HepG2 (cell line): ENCODE results near the gene CEBPA. TPM values are rescaled to one million over a fixed set of nuclear protein-coding genes. Genes with fewer than 3 reads are reported as not detected.

ENCODE experiments used
- CHD4 ChIP-seq: fragments of 200-600 bp; sonication (generic); IDR thresholded peaks from 2 replicates; pipeline ENCODE4 v1.7.0; 2017; ENCODE audit warnings: mild to moderate bottlenecking, low read length, borderline replicate concordance
- CSRNP2 ChIP-seq: sonication (generic); formaldehyde crosslinking; conservative IDR thresholded peaks from 2 replicates; pipeline ENCODE4 v1.8.0; 2022; ENCODE audit warnings: low read depth, missing genetic modification reagents
- ETV5 ChIP-seq: IDR thresholded peaks from 2 replicates; pipeline ENCODE4 v1.6.1; 2018; ENCODE audit warnings: missing biosample characterization, missing genetic modification reagents, inconsistent platforms, borderline replicate concordance
- FOXA3 ChIP-seq: IDR thresholded peaks from 2 replicates; pipeline ENCODE4 v1.6.1; 2016; ENCODE audit warnings: missing genetic modification reagents, missing compliant biosample characterization
- HOXA3 ChIP-seq: sonication (generic); formaldehyde crosslinking; IDR thresholded peaks from 2 replicates; pipeline ENCODE4 v1.5.0; 2020; ENCODE audit warnings: missing genetic modification reagents
- IRF2 ChIP-seq: IDR thresholded peaks from 2 replicates; pipeline ENCODE4 v1.6.1; 2018; ENCODE audit warnings: missing genetic modification reagents, missing compliant biosample characterization
- KDM3A ChIP-seq: IDR thresholded peaks from 2 replicates; pipeline ENCODE4 v1.6.1; 2018; ENCODE audit warnings: low read depth, missing compliant biosample characterization
- MAX ChIP-seq: IDR thresholded peaks from 2 replicates; pipeline ENCODE4 v1.6.1; 2012; ENCODE audit warnings: inconsistent platforms
- RBFOX2 ChIP-seq: fragments of 200-400 bp; formaldehyde crosslinking; IDR thresholded peaks from 2 replicates; pipeline ENCODE4 v1.6.1; 2017; ENCODE audit warnings: low read depth, mild to moderate bottlenecking, low read length
- RNF2 ChIP-seq: fragments of 450-650 bp; conservative IDR thresholded peaks from 2 replicates; pipeline ENCODE4 v1.6.1; 2016; ENCODE audit warnings: low read depth
- SALL1 ChIP-seq: sonication (generic); formaldehyde crosslinking; IDR thresholded peaks from 2 replicates; pipeline ENCODE4 v1.8.0; 2022; ENCODE audit warnings: mild to moderate bottlenecking, missing genetic modification reagents
- TAF1 ChIP-seq: sonication (generic); formaldehyde crosslinking; IDR thresholded peaks from 2 replicates; pipeline ENCODE4 v1.4.0; 2020; ENCODE audit warnings: missing genetic modification reagents
- TBX2 ChIP-seq: sonication (generic); formaldehyde crosslinking; IDR thresholded peaks from 2 replicates; pipeline ENCODE4 v1.5.0; 2020; ENCODE audit warnings: missing genetic modification reagents, mild to moderate bottlenecking, borderline replicate concordance
- ZFP91 ChIP-seq: sonication (generic); formaldehyde crosslinking; IDR thresholded peaks from 2 replicates; pipeline ENCODE4 v1.9.0; 2022; ENCODE audit warnings: missing genetic modification reagents, mild to moderate bottlenecking, borderline replicate concordance
- ZMYM3 ChIP-seq: sonication (generic); formaldehyde crosslinking; IDR thresholded peaks from 2 replicates; pipeline ENCODE4 v1.5.1; 2020; ENCODE audit warnings: mild to moderate bottlenecking, missing genetic modification reagents
- ZNF33A ChIP-seq: sonication (generic); formaldehyde crosslinking; IDR thresholded peaks from 2 replicates; pipeline ENCODE4 v1.5.1; 2020; ENCODE audit warnings: missing genetic modification reagents, mild to moderate bottlenecking, moderate library complexity, borderline replicate concordance
- ZNF451 ChIP-seq: sonication (generic); formaldehyde crosslinking; IDR thresholded peaks from 2 replicates; pipeline ENCODE4 v1.5.0; 2020; ENCODE audit warnings: mild to moderate bottlenecking, missing genetic modification reagents
- ZNF543 ChIP-seq: sonication (generic); formaldehyde crosslinking; IDR thresholded peaks from 2 replicates; pipeline ENCODE4 v1.4.0; 2020; ENCODE audit warnings: mild to moderate bottlenecking, missing genetic modification reagents
- ZNF580 ChIP-seq: IDR thresholded peaks from 2 replicates; pipeline ENCODE4 v1.6.1; 2016; ENCODE audit warnings: low read depth, borderline replicate concordance
- ZNF678 ChIP-seq: sonication (generic); formaldehyde crosslinking; IDR thresholded peaks from 2 replicates; pipeline ENCODE4 v1.4.0; 2020; ENCODE audit warnings: mild to moderate bottlenecking, missing genetic modification reagents
- ZNF710 ChIP-seq: sonication (generic); formaldehyde crosslinking; IDR thresholded peaks from 2 replicates; pipeline ENCODE4 v1.5.0; 2020; ENCODE audit warnings: mild to moderate bottlenecking, missing genetic modification reagents, borderline replicate concordance
- ZNF83 ChIP-seq: sonication (generic); formaldehyde crosslinking; IDR thresholded peaks from 2 replicates; pipeline ENCODE4 v1.4.0; 2020; ENCODE audit warnings: missing genetic modification reagents, mild to moderate bottlenecking, borderline replicate concordance
- polyA plus RNA-seq, 8 experiments: library from polyadenylated mRNA; depleted of rRNA in 3 of 8; stranded (reverse) in 7 of 8; unstranded in 1 of 8; fragments of >200 nt; fragmentation: Illumina TruSeq in 4 of 8; extraction: Trizol in 4 of 8; gene quantifications; 2 replicates each; pipeline versions ENCODE4 v1.2.1 to v1.2.3, GENCODE V29; 2011 to 2016; ENCODE audit warnings: low read depth in 4 of 8, missing spikeins in 1 of 8, mixed read lengths in 1 of 8; ENCODE audit not compliant: insufficient read depth in 1 of 8
- total RNA-seq, 5 experiments: library from RNA; depleted of rRNA; stranded (reverse); fragments of >200 nt; fragmentation: Illumina TruSeq; extraction: Trizol; gene quantifications; 2 replicates each; pipeline ENCODE4 v1.2.3, GENCODE V29; 2016; ENCODE audit warnings: low read depth in 1 of 5

The CEBPA gene
- total and polyA plus RNA-seq, 2 of the 13 experiments (the other 11 are each of a cell fraction or from before 2014, with no cell fraction given), result 24.8 to 103 TPM

GRCh38 chr19:33279430-33280350 is 22.6 kb downstream of the CEBPA start (continued):
- peak; percentile 41; the same call in 1 of the 2 replicates for TF ChIP-seq ZNF710 (CRISPR knock-in tag)
- peak; percentile 73; the same call in 1 of the 2 replicates for TF ChIP-seq SALL1 (CRISPR knock-in tag)
- TF ChIP-seq HOXA3 (CRISPR knock-in tag), result peak; percentile 79
- TF ChIP-seq TBX2, result peak; percentile 33; the same call in 1 of the 2 replicates
- TF ChIP-seq TAF1 (CRISPR knock-in tag), result peak; percentile 53
- 0 out of 2 replicates have a peak, but pooled peaks have one; percentile 38 for TF ChIP-seq ZNF543
- peak; percentile 69 for TF ChIP-seq MAX
- TF ChIP-seq CSRNP2 (CRISPR knock-in tag), result no peak
- TF ChIP-seq ZNF580, result no peak
- no peak for TF ChIP-seq ZNF33A
- TF ChIP-seq ZNF451, result 0 out of 2 replicates have a peak, but pooled peaks have one; percentile 55
- peak; percentile 57; the same call in 1 of the 2 replicates for TF ChIP-seq RBFOX2
- no peak; the same call in 1 of the 2 replicates for TF ChIP-seq ZMYM3
- TF ChIP-seq ZNF83 (CRISPR knock-in tag), result peak; percentile 36; the same call in 1 of the 2 replicates
- 0 out of 2 replicates have a peak, but pooled peaks have one; percentile 36 for TF ChIP-seq IRF2 (CRISPR knock-in tag)
- TF ChIP-seq RNF2, result no peak
- no peak for TF ChIP-seq CHD4
- no peak for TF ChIP-seq ZNF678 (CRISPR knock-in tag)
- TF ChIP-seq FOXA3 (CRISPR knock-in tag), result 0 out of 2 replicates have a peak, but pooled peaks have one; percentile 14
- peak; percentile 55; the same call in 1 of the 2 replicates for TF ChIP-seq ZFP91
- peak; percentile 94 for TF ChIP-seq ETV5 (CRISPR knock-in tag)
- TF ChIP-seq KDM3A (CRISPR knock-in tag), result 0 out of 2 replicates have a peak, but pooled peaks have one; percentile 47
